DND-41 (cell line): ENCODE measurements around the gene P4HA1.
"Not testable (repeated sequence)": the region's sequence is repeated elsewhere in the genome, so short reads cannot be mapped to it uniquely, and the experiment has no call there.

Source experiments
- ATAC-seq: fragments of 200-7000 bp; cut with Tn5 transposase; 3 replicates; pipeline ENCODE4 v1.9.1; 2021; ENCODE audit warnings: low read depth; ENCODE audit not compliant: insufficient read depth
- DNase-seq: peaks from one replicate; pipeline ENCODE4 v3.0.0-alpha.2; 2020
- H2AFZ ChIP-seq: 2 replicates; pipeline ENCODE4 v1.6.0; 2012; ENCODE audit warnings: low read depth, low read length
- H3K27ac ChIP-seq: 2 replicates; pipeline ENCODE4 v1.5.1; 2012; ENCODE audit warnings: low read length, inconsistent platforms
- H3K27me3 ChIP-seq: fragments of 200-600 bp; sonication (generic); 2 replicates; pipeline ENCODE4 v1.6.0; 2012; ENCODE audit warnings: low read length, mild to moderate bottlenecking, inconsistent platforms; ENCODE audit not compliant: insufficient read depth, poor library complexity
- H3K36me3 ChIP-seq: 2 replicates; pipeline ENCODE4 v1.5.1; 2012; ENCODE audit warnings: low read length, inconsistent platforms; ENCODE audit not compliant: insufficient read depth
- H3K4me1 ChIP-seq: 2 replicates; pipeline ENCODE4 v1.5.1; 2012; ENCODE audit warnings: mild to moderate bottlenecking, low read length; ENCODE audit not compliant: insufficient read depth
- H3K4me2 ChIP-seq: 2 replicates; pipeline ENCODE4 v1.6.0; 2012; ENCODE audit warnings: mild to moderate bottlenecking, moderate library complexity, low read length, inconsistent platforms; ENCODE audit not compliant: insufficient read depth
- H3K4me3 ChIP-seq, 2 experiments: fragments of 200-600 bp in 1 of 2; shearing (Covaris generic) in 1 of 2; 2 replicates each; pipeline ENCODE4 v1.5.1; 2012 to 2016; ENCODE audit warnings: inconsistent platforms in 2 of 2, low read length in 2 of 2, mild to moderate bottlenecking in 2 of 2, low read depth in 1 of 2, moderate library complexity in 1 of 2
- H3K79me2 ChIP-seq: 2 replicates; pipeline ENCODE4 v1.6.0; 2012; ENCODE audit warnings: low read length, inconsistent platforms; ENCODE audit not compliant: insufficient read depth
- H3K9ac ChIP-seq: 2 replicates; pipeline ENCODE4 v1.6.0; 2012; ENCODE audit warnings: low read depth, mild to moderate bottlenecking, inconsistent platforms, low read length, moderate library complexity
- H3K9me3 ChIP-seq: 2 replicates; pipeline ENCODE4 v1.5.1; 2012; ENCODE audit warnings: low read length, moderate library complexity, mild to moderate bottlenecking, inconsistent platforms; ENCODE audit not compliant: insufficient read depth, severe bottlenecking
- H4K20me1 ChIP-seq: 2 replicates; pipeline ENCODE4 v1.6.0; 2012; ENCODE audit warnings: low read length; ENCODE audit not compliant: insufficient read depth
- CTCF ChIP-seq: IDR thresholded peaks from 2 replicates; pipeline ENCODE4 v1.5.1; 2012; ENCODE audit warnings: borderline replicate concordance, low read length, moderate library complexity, mild to moderate bottlenecking; ENCODE audit not compliant: poor library complexity, severe bottlenecking; ENCODE audit errors: extremely low read depth
- EZH2 ChIP-seq: IDR thresholded peaks from 3 replicates; pipeline ENCODE4 v1.6.1; 2012; ENCODE audit warnings: borderline replicate concordance, low read depth, mild to moderate bottlenecking, moderate library complexity, low read length, inconsistent platforms; ENCODE audit not compliant: severe bottlenecking

The P4HA1 gene

DNA sequence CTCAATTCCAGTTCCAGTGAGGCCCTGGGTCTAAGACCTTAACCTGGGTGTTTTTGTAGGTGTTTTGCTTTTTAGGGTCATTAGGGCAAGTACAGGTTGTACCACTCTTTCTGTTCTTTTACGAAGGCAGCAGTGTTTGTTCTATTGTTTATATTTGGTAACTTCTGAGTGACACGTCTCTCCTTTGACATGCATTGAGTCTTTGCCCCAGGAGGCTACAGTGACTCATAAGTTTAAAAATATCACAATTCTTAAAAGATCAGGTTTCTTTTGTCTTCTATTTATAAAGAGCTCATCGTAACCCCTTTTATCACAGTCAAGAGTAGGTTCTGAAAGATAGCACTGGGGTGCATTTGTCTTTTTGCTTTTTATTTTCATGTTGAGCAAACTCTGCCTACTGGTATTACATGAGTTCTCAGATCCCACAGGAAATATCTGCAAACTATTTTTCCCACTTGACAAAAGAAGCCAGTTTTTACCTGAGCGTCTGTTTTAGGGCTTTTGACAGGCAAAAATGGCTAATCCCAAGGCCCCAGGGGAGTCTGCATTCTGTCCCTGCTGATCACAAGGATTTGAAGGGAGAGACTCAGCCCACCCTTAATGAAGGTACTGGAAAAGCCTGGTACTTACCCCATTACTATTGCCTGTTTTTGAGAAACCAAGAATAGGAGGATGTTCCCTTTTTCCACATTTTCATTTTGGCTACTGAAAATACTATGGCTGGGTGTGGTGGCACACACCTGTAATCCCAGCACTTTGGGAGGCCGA lies 21.5 kb upstream of the P4HA1 start:
- Histone ChIP-seq H3K4me3 (no peak overlapping the region), H3K4me2 (no peak overlapping the region), H3K9me3 (no peaks in the 10 kb centered on the region), H3K4me1 (no peaks in the 10 kb centered on the region), H3K79me2 (no peaks in the 10 kb centered on the region), H3K9ac (no peak overlapping the region), H4K20me1 (no peaks in the 10 kb centered on the region), H3K36me3 (peaks cover 10% of the 10 kb centered on the region; the same call in 1 of the 2 replicates), H3K27me3 (no peaks in the 10 kb centered on the region), H2AFZ (no peak overlapping the region), H3K27ac (no peak overlapping the region)
- DNase-seq (no peak), ATAC-seq (no peak)
- TF ChIP-seq EZH2: no peak
- TF ChIP-seq CTCF: no peak

DNA sequence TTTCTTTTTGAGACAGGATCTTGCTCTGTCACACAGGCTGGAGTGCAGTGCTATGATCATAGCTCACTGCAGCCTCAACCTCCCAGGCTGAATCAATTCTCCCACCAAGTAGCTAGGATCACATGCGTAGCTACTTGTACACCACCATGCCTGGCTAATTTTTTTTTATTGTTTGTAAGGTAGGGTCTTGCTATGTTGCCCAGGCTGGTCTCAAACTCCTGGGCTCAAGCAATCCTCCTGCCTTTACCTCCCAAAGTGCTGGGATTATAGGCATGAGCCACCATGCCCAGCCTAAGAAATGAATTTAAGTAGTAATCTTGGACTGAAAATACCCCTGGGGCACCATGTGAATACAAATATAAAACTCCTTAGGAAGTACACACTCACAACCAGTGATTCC lies 19.4 kb upstream of the P4HA1 start:
- no peak for ATAC-seq
- peaks cover 10% of the 10 kb centered on the region; the same call in 1 of the 2 replicates for H3K36me3 ChIP-seq

DNA sequence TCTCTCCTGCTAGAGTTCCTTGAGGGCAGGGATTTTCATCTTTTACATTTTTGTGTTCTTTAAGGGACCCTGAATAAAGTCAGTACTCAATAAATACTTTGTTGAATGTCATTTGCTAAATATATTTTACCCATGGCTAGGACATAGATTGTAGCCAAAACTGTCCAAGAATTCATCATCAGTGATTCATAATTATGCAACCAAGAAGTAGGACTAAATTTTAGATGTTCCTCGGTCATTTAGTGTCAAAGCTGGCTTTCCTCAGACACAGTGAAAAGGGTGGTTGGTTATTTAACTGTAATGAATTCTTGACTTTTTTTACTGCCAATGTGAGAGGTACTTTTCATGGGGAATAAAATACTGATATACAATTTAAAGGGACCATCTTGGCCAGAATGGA lies 16.9 kb upstream of the P4HA1 start:
- H4K20me1 ChIP-seq: no peaks in the 10 kb centered on the region
- ATAC-seq (no peak), DNase-seq (no peak)
- H3K27ac ChIP-seq: no peak overlapping the region
- H3K9ac ChIP-seq: no peak overlapping the region
- no peaks in the 10 kb centered on the region for H3K27me3 ChIP-seq
- TF ChIP-seq CTCF: no peak
- no peak for TF ChIP-seq EZH2
- no peak overlapping the region for H2AFZ ChIP-seq
- no peak overlapping the region for H3K4me3 ChIP-seq
- H3K36me3 ChIP-seq: peaks cover 10% of the 10 kb centered on the region
- H3K4me2 ChIP-seq: no peak overlapping the region
- H3K9me3 ChIP-seq: no peaks in the 10 kb centered on the region
- peaks cover 2% of the 10 kb centered on the region; the same call in 1 of the 2 replicates for H3K79me2 ChIP-seq
- peaks cover 17% of the 10 kb centered on the region for H3K4me1 ChIP-seq

More for the DNA sequence above, 19.4 kb upstream of the P4HA1 start:
- Histone ChIP-seq H3K4me1 (peaks cover 8% of the 10 kb centered on the region), H4K20me1 (no peaks in the 10 kb centered on the region), H3K27me3 (no peaks in the 10 kb centered on the region), H2AFZ (no peak overlapping the region), H3K9me3 (no peaks in the 10 kb centered on the region), H3K79me2 (peaks cover 2% of the 10 kb centered on the region; the same call in 1 of the 2 replicates), H3K4me2 (no peak overlapping the region), H3K27ac (no peak overlapping the region), H3K9ac (no peak overlapping the region), H3K4me3 (no peak overlapping the region)
- no peak for TF ChIP-seq EZH2
- TF ChIP-seq CTCF: no peak
- DNase-seq: no peak

DNA sequence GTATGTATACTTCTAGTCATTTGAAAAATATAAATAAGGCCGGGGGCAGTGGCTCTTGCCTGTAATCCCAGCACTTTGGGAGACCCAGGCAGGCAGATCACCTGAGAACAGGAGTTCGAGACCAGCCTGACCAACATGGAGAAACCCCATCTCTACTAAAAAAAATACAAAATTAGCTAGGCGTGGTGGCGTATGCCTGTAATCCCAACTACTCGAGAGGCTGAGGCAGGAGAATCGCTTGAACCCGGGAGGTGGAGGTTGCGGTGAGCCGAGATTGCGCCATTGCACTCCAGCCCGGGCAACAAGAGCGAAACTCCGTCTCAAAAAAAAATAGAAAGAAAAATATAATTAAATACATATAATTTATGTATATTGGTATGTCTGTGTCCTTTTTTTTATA lies 15.4 kb upstream of the P4HA1 start:
- DNase-seq, H3K36me3 ChIP-seq, H3K79me2 ChIP-seq, ATAC-seq, H3K27ac ChIP-seq, H3K4me2 ChIP-seq, H4K20me1 ChIP-seq, H3K4me3 ChIP-seq, H3K9ac ChIP-seq, H3K9me3 ChIP-seq, H2AFZ ChIP-seq, H3K27me3 ChIP-seq: not testable (repeated sequence)
- peaks cover 17% of the 10 kb centered on the region for H3K4me1 ChIP-seq
